MM.1S (cell line): ENCODE results near the gene PCMT1.
"Not testable (repeated sequence)": the region's sequence is repeated elsewhere in the genome, so short reads cannot be mapped to it uniquely, and the experiment has no call there.

Experiments
- DNase-seq: peaks from one replicate; pipeline ENCODE4 v3.0.0-alpha.2; 2015
- H2AFZ ChIP-seq: fragments of 300-600 bp; sonication (generic); 2 replicates; pipeline ENCODE4 v1.6.0; 2016; ENCODE audit warnings: antibody characterized with exemption, low read length
- H3F3A ChIP-seq: fragments of 300-600 bp; sonication (generic); 2 replicates; pipeline ENCODE4 v1.6.1; 2016; ENCODE audit warnings: mild to moderate bottlenecking, antibody characterized with exemption, low read length, moderate library complexity, mixed read lengths; ENCODE audit not compliant: insufficient read depth
- H3K27ac ChIP-seq: fragments of 300-600 bp; sonication (generic); 2 replicates; pipeline ENCODE4 v1.5.1; 2016; ENCODE audit warnings: mild to moderate bottlenecking, low read length
- H3K27me3 ChIP-seq: fragments of 300-600 bp; sonication (generic); replicated peaks from 2 replicates; pipeline ENCODE4 v1.6.0; 2016; ENCODE audit warnings: low read length; ENCODE audit not compliant: insufficient read depth
- H3K36me3 ChIP-seq: fragments of 300-600 bp; sonication (generic); replicated peaks from 2 replicates; pipeline ENCODE4 v1.6.1; 2016; ENCODE audit warnings: mild to moderate bottlenecking, low read length, mixed read lengths; ENCODE audit not compliant: insufficient read depth
- H3K4me1 ChIP-seq: fragments of 300-600 bp; sonication (generic); 2 replicates; pipeline ENCODE4 v1.6.1; 2016; ENCODE audit warnings: low read length, mixed read lengths
- H3K4me2 ChIP-seq: fragments of 300-600 bp; sonication (generic); 2 replicates; pipeline ENCODE4 v1.6.0; 2016; ENCODE audit warnings: low read depth, low read length
- H3K4me3 ChIP-seq: fragments of 300-600 bp; sonication (generic); 2 replicates; pipeline ENCODE4 v1.5.1; 2016; ENCODE audit warnings: low read length, mixed read lengths
- H3K79me2 ChIP-seq: fragments of 300-600 bp; sonication (generic); 2 replicates; pipeline ENCODE4 v1.6.1; 2016; ENCODE audit warnings: mixed run types, low read length, mixed read lengths
- H3K9ac ChIP-seq: fragments of 300-600 bp; sonication (generic); 2 replicates; pipeline ENCODE4 v1.6.1; 2016; ENCODE audit warnings: low read length, mixed read lengths
- H3K9me2 ChIP-seq: fragments of 300-600 bp; sonication (generic); replicated peaks from 2 replicates; pipeline ENCODE4 v1.6.1; 2016; ENCODE audit warnings: mild to moderate bottlenecking, low read length, mixed read lengths; ENCODE audit not compliant: insufficient read depth
- H3K9me3 ChIP-seq: fragments of 300-600 bp; sonication (generic); replicated peaks from 2 replicates; pipeline ENCODE4 v1.6.1; 2016; ENCODE audit warnings: mild to moderate bottlenecking, low read length, mixed read lengths; ENCODE audit not compliant: insufficient read depth
- H4K20me1 ChIP-seq: fragments of 300-600 bp; sonication (generic); 2 replicates; pipeline ENCODE4 v1.6.1; 2016; ENCODE audit warnings: mild to moderate bottlenecking, low read length, moderate library complexity, mixed read lengths; ENCODE audit not compliant: insufficient read depth
- EZH2 ChIP-seq: fragments of 300-600 bp; sonication (generic); optimal IDR thresholded peaks from 2 replicates; pipeline ENCODE3; 2017; ENCODE audit warnings: low read depth, mild to moderate bottlenecking, antibody characterized with exemption, low read length, mixed read lengths
- EZH2phosphoT487 ChIP-seq: fragments of 300-600 bp; sonication (generic); IDR thresholded peaks from 2 replicates; pipeline ENCODE4 v1.6.1; 2018; ENCODE audit warnings: antibody characterized with exemption, low read length
- TF ChIP-seq, protein P1 (sequence below): fragments of 300-600 bp; sonication (generic); IDR thresholded peaks from 2 replicates; pipeline ENCODE4 v1.5.1; 2016; ENCODE audit warnings: antibody characterized with exemption, low read length, mixed read lengths

Gene PCMT1

DNA sequence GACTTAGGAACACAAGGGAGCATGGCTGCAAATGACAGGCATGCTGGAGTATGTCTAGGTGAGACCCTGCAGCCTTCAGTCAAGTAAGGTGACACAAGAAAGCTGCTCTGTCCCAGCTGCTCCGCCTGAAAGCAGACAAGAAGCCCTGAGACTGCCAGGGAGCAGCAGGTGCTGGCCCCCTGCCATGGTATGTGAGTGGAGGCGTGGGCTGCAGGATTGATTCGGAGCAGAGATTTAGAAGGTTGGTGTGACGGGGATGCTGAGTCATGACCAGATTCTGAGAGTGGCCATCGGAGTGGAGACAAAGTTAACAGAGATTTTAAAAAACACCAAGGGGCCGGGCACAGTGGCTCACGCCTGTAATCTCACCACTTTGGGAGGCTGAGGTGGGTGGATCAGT is 96.8 kb downstream of the PCMT1 start:
- Histone ChIP-seq H3K4me3 (no peak overlapping the region), H3F3A (no peaks in the 10 kb centered on the region), H3K9me3 (no peaks in the 10 kb centered on the region), H3K27ac (no peak overlapping the region), H3K4me1 (no peaks in the 10 kb centered on the region), H3K36me3 (no peaks in the 10 kb centered on the region), H2AFZ (no peak overlapping the region), H3K4me2 (no peak overlapping the region), H3K9me2 (no peaks in the 10 kb centered on the region), H4K20me1 (no peaks in the 10 kb centered on the region), H3K9ac (no peak overlapping the region), H3K79me2 (no peaks in the 10 kb centered on the region), H3K27me3 (no peaks in the 10 kb centered on the region)
- TF ChIP-seq, protein P1, sequence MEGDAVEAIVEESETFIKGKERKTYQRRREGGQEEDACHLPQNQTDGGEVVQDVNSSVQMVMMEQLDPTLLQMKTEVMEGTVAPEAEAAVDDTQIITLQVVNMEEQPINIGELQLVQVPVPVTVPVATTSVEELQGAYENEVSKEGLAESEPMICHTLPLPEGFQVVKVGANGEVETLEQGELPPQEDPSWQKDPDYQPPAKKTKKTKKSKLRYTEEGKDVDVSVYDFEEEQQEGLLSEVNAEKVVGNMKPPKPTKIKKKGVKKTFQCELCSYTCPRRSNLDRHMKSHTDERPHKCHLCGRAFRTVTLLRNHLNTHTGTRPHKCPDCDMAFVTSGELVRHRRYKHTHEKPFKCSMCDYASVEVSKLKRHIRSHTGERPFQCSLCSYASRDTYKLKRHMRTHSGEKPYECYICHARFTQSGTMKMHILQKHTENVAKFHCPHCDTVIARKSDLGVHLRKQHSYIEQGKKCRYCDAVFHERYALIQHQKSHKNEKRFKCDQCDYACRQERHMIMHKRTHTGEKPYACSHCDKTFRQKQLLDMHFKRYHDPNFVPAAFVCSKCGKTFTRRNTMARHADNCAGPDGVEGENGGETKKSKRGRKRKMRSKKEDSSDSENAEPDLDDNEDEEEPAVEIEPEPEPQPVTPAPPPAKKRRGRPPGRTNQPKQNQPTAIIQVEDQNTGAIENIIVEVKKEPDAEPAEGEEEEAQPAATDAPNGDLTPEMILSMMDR, result no peak
- no peak for DNase-seq

DNA sequence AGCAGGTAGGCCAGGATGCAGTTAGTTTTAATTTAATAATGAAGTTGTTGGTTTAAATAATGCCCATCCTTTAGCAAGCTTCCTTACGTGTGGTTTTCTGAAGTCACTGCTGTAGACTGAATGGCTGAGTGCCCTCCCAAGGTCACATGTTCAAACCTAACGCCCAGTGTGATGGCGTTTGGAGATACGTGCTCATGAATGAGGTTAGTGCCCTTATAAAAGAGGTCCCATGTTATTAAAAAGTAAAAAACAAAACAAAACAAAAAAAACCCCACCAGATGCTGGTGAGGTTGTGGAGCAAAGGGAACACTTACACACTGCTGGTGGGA is 98.4 kb downstream of the PCMT1 start:
- H3K79me2 ChIP-seq, result no peaks in the 10 kb centered on the region
- H3K9me3 ChIP-seq, result no peaks in the 10 kb centered on the region
- no peaks in the 10 kb centered on the region for H3K9me2 ChIP-seq
- no peak for DNase-seq
- TF ChIP-seq EZH2phosphoT487, result no peak
- TF ChIP-seq, protein P1, result no peak
- TF ChIP-seq EZH2, result no peak
- no peaks in the 10 kb centered on the region for H3K27me3 ChIP-seq
- no peaks in the 10 kb centered on the region for H4K20me1 ChIP-seq
- H3K27ac ChIP-seq, result no peak overlapping the region
- no peaks in the 10 kb centered on the region for H3K36me3 ChIP-seq
- H3K4me2 ChIP-seq, result no peak overlapping the region
- H3K4me3 ChIP-seq, result no peak overlapping the region
- H3F3A ChIP-seq, result no peaks in the 10 kb centered on the region
- H3K9ac ChIP-seq, result no peak overlapping the region
- no peaks in the 10 kb centered on the region for H3K4me1 ChIP-seq
- no peak overlapping the region for H2AFZ ChIP-seq

DNA sequence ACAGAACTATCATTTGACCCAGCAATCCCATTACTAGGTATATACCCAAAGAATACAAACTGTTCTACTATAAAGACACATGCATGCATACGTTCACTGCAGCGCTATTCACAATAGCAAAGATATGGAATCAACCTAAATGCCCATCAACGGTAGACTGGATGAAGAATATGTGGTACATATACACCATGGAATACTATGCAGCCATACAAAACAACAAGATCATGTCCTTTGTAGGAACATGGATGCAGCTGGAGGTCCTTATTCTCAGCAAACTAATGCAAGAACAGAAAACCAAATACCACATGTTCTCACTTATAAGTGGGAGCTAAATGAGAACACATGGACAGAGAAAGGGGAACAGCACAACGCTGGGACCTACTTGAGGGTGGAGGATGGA is 98.8 kb downstream of the PCMT1 start:
- not testable (repeated sequence) for H3K36me3 ChIP-seq, H3K9me3 ChIP-seq, H4K20me1 ChIP-seq, H2AFZ ChIP-seq, H3K27me3 ChIP-seq, H3F3A ChIP-seq, H3K9me2 ChIP-seq, DNase-seq, H3K79me2 ChIP-seq, H3K4me1 ChIP-seq, H3K9ac ChIP-seq, H3K27ac ChIP-seq, H3K4me2 ChIP-seq, H3K4me3 ChIP-seq

DNA sequence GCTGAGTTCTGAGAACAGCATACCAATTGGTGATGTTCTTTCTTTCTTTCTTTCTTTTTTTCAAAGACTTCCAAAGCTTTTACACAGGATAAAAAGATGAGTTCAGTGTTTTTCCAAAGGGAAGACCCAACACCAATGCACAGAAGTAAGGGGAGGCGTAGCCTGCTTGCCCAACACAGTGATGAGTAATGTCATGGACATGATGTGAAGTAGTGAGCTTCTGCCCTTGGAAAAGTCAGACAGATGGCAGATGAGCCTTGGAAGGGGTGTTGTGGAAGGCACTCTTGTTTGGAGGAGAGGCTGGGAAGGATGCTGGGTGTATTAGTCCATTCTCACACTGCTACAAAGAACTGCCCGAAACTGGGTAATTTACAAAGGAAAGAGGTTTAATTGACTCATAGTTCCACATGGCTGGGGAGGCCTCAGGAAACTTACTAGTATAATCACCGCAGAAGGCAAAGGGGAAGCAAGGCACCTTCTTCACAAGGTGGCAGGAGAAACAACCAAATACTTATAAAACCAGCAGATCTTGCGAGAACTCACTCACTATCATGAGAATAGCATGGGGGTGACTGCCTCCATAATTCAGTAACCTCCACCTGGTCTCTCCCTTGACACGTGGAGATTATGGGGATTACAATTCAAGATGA is 102.0 kb downstream of the PCMT1 start:
- H4K20me1 ChIP-seq, result no peaks in the 10 kb centered on the region
- no peak overlapping the region for H3K4me3 ChIP-seq
- no peaks in the 10 kb centered on the region for H3K9me3 ChIP-seq
- H3K27me3 ChIP-seq, result no peaks in the 10 kb centered on the region
- H3K27ac ChIP-seq, result no peak overlapping the region
- no peaks in the 10 kb centered on the region for H3K79me2 ChIP-seq
- H2AFZ ChIP-seq, result no peak overlapping the region
- no peaks in the 10 kb centered on the region for H3K36me3 ChIP-seq
- no peaks in the 10 kb centered on the region for H3K4me1 ChIP-seq
- no peak overlapping the region for H3K4me2 ChIP-seq
- H3F3A ChIP-seq, result no peaks in the 10 kb centered on the region
- no peak for DNase-seq
- TF ChIP-seq, protein P1, result no peak
- no peak for TF ChIP-seq EZH2phosphoT487
- H3K9ac ChIP-seq, result no peak overlapping the region
- no peaks in the 10 kb centered on the region for H3K9me2 ChIP-seq
